NCI-H2196 (cell line): ENCODE measurements around the gene NKX2-1.

Source experiments
- DNase-seq: peaks from one replicate; lab custom pipeline; 2025; ENCODE audit not compliant: unreplicated experiment; lab: John Stamatoyannopoulos, UW

NKX2-1 gene

DNA sequence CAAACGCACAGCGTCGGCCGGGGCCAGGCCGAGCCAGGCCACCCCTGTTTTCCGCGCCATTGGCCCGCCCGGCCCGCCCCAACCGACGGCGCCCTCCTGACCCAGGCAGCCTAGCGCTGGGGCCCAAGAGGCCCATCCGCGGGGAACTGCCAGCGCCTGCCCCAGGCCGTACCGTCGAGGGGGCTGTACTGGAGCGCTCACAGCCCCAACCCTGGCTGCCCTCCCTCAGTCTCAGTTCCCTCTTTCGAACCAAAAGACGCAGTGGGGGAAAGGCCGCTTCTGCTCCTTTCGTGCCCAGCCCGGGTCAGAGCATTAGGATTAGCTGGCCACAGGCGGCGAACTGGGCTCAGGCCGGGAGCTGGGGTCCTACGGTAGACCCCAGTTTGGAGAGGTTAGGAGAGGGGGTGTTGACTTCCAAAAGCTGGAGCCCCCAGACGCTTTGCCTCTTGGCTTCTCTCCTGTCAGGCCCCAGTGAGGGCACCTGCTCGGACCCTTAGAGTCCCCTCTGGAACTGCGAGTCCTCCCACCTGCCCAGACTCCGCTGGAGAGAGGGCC lies 1.9 kb downstream of the NKX2-1 start:
- DNase-seq = peak; percentile 21

DNA sequence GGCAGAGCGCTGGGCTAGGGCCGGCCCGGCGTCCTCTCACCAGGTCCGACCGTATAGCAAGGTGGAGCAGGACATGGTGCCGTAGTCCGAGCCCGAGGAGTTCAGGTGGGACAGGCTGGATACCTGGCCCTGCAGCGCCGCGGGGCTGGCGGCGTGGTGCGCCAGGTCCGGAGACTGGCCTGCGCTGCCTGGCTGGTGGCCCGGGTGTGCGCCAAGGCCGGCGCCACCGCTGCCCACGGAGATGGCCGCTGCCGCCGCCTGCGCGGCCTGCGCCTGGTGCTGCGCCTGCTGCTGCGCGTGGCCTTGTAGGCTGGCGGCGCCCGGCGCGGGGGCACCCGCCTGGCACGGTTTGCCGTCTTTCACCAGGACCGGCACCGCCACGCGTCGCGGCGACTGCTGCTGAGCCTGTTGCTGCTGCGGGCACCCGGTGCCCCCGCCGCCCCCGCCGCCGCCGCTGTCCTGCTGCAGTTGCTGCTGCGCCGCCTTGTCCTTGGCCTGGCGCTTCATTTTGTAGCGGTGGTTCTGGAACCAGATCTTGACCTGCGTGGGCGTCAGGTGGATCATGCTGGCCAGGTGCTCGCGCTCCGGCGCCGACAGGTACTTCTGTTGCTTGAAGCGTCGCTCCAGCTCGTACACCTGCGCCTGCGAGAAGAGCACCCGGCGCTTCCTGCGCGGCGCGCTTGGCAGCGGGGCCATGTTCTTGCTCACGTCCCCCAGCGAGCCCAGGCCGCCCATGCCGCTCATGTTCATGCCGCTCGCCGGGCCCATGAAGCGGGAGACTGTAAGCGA lies 2.6 kb downstream of the NKX2-1 start:
- DNase-seq = peak; percentile 24

DNA sequence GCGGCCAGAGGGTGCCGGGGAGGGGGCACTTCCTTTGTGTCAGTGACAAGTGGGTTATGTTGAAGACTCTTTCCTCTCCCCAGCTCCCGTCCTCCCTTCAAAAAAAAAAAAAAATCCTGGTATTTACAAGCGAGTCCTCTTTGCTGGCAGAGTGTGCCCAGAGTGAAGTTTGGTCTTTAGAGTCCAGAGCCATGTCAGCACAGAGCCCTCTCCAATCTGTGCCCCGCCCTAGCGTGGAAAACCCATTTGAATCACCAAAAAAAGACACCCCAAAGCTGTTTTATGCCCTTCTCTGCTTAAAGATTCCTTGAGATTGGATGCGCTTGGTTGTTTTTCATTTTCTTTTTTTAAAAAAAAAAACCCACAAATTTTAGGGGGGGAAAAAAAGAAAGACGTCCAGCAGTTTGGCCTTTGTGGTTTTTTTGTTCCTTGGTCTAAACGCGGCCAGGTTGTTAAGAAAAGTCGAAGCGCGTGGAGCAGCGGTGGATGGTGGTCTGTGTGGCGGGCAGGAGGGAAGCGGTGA lies 3.3 kb downstream of the NKX2-1 start:
- peak; percentile 16 for DNase-seq

DNA sequence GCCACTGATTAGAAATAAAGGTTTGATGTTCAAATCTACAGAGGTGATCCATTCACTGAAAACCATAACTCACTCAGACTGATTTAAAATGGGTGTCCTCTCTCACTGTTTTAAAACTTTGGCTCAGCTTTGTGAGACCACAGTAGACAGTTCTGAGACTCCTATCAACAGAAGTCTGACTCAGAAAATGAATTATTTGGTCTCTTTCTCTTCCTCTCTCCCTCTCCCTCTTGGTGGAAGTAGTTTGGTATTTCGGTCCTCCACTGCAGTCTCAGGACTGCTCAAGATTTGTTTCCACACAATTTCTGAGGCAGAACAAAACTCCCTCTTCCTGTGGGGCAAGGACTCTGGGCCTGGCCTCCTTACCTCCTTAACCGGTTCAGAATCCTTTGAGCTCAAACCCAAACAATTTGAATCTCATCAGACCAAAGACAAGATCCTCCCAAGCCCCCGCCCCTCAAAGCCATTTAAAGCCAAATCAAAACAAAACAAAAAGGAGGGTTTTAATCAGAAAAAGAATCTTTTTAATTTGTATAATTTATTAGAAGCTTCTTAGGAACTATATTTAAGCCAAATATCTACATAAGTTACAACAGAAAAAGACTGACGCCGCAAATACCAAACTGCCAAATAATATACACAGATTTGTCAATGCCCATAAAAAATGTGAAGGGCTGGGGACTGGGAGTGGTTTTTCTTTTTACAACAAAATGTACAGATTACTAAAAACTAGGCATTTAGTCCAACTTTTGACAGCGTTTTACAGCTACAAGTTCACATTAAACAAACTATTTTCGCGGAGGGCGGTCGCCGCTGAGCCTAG lies 3.9 kb downstream of the NKX2-1 start:
- peak; percentile 51 for DNase-seq

DNA sequence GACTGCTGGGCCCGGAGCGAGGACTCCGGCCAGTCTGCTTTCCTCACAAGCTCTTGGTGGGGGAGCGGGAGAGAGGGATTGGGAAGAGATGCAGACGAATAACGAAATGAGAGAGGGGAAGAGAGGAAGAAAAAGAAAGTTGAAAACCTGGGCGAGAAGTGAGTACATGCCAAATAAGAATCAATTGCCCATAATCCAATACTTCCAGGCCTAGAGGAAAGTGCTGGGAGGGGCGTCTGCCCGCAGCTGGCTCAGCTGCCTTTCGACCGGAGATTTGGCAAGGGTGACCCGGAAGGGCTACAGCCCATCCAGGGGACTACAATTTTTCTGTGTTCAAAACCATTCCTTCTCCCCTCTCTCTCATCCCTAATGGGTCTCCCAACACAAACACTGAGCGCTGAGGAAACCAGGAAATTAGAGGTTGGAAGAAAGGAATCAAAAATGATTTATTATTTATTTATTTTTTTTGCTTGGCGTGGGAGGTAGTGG lies 4.9 kb downstream of the NKX2-1 start:
- peak; percentile 63 for DNase-seq

DNA sequence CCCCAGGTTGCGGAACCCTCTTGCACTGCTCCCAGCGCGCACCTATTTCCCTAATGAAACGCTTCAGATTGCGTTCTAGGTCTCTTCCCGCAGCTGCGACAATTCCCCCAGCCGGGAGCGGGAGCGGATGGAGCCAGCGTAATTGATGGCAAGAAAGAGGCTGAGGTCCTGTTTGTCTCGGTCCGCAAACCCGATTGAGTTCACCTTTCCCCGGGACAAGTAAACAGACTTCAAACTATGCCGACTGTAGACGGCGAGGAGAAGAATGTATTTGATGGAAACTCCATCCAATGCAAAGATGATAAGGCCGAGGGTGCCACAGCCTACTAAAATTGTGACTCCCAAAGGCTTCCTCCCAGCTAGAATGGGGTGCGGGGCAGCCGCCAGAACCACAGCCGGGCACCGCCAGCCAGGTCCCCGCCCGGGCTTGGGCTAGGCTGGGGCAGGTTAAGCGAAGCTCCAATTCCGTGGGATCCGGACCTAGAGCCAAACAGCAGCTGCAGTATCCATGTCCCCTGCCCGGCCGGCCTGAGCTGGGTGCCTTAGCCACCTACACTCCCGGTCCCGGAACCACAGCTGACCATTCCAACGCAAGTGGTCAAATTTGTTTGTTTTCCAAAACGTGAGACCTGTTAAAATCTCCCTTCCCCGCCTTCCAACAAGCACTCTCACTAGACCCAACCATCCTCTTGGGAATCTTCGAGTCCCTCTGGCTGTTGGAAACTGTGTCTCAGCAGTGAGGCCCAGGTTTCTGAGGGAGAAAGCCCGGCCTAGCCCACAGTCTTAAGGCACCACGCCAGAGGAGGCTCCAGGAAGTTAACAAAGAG lies 5.5 kb downstream of the NKX2-1 start:
- DNase-seq = peak; percentile 63

DNA sequence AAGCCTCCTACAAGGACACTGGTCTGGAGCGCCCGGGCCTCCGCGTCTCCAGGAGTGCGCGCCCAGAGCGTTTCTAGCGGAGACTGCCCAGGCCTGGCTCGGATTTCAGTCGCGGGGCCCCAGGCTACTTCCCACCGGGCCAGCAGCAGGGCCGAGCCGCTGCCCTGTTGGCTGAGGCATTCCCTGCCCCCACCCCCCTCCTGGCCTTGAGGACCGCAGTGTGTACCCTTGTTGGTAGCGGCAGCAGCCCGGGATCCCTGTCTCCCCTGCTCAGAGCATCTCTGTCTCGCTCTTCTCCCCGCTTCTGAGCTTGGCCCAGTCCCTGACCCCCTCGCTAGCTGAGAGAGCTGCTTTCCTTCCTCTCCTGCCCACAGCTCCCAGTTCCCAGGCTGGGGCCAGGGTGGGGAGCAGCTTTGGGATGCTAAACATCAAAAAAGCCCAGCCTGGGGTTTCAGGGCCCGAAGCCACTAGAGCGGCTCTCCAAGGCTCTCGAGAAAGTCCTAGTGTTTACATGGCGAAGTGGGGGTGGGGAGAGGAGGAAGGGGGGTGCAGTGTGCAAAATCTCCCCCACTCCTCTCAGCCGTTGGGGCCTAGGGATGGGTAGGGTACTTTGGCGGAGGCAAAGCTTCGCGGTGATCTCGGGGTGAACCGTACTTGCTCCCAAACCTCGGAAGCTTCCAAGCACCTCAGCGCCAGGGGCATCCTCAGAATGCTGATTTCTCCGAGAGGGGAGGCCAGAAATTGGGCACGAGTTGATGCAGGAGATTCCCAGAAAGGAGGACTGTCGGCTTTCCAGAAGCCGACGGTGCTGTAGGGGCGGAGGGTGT lies 6.4 kb downstream of the NKX2-1 start:
- peak; percentile 56 for DNase-seq

DNA sequence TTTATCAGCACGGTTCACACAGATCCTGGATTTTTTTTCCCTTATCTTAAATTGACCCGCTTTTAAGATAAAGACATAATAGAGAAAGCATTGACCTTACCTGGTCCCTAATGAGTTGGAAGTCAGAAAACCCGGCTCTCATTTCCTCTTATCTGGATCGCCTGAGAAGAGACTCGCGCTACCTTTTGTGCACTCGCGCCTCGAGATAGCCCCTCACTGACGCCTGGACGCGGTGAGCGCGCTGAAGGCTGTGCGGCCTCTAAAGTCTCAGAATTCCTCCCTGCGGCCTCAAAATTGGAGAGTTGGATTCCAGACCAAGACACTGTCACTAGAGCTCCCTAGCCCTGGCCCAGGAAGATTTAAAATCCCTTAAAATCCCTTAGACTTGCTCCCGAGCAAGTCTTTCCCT lies 7.0 kb downstream of the NKX2-1 start:
- peak; percentile 51 for DNase-seq

DNA sequence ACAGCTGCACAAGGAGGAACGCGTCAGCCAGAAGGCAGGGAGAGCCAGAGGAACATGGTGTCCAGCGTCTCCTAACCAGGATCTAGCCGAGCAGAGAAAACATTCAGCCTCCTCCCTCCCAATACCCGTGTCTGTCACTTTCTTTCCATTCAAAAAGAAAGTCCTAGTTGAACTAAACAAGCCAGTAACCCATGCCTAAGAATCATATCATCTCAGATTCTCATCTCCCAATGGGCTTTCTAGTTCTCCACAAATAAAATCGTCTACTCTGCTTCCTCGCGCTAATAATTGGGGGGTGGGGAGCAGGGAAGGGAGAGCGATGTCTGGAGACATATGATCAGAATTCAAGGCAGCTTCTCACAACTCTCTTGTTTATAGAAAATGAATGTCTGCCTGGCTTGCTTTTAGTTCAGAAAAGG lies 7.4 kb downstream of the NKX2-1 start:
- peak; percentile 51 for DNase-seq

DNA sequence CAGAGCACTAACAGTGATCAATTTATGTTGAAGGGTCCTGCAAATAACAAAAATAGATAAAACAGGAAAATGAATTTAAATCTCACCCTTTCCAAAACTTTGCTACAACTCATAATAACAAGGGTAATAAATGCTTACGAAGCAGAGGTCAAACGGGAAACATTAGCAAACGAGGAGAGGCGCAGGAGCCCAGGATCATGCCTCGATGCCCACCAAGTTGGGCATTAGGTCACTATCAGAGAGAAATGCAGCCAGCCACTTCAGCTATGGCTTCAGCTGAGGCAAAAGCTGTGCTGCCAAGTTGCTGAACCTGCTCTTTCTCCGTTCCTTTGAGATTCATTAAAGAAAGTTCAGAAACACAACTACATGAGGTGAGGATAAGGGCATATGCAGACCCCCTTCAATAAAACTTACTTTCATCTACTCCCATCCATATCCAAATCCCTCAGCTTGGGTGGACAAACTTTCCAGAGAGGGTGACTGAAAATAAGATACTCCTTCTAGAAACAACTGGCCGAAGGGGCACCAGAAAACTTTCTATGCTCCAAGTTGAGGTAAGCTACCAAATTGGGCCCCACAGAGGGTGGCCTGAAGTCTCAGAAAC lies 7.9 kb downstream of the NKX2-1 start:
- DNase-seq = no peak

DNA sequence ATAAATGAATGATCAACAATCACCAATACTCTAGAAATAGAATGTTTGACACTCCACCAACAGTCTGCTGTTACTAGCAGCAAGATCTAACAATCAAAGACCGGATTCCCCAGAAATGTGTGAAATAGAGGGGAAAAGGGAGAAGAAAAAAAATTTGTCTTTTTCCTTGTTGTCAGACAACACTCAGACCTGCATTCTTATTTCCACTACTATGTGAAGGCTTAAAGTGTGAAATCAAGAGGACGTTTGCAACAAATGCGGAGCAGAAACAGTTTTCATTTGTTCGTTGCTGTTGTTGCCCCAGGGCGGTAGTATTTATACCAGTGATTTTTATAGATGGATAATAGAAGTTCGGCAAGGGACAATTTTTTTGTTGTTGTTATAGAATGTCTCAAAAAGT lies 9.2 kb downstream of the NKX2-1 start:
- no peak for DNase-seq

DNA sequence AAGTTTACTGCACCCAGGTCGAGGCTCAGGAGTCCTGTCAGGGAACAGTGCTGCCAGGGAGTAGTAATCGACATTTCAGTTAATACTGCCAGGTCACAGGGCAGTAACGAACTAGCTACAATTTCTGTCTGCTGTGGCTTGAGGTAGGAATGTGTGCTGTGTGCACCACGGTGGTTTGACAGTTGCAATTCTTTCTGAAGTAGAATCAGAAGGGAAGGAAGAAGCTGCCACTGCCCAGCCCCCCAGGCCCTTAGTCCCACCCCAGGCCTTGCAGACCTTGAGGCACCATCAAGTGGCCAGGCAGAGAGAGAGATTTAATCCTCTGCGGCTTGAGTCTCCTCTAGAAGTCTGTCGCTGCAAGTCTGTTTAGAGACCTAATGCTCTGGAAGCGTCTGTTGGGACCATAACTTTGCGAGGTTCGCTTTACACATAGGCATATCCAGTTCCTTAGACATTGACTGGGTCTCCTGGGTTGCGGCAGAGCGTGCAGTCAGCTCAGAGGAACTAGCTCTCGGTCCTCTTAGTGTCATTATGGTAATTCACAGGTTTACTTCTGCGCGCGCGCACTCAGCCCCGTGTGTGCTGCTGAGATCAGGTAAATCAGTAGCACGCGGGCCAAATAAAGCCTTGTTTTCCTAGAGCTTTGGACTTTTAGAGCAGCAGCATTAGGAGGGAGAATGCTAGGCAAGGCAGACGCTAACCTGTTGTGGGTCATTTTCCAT lies 9.8 kb downstream of the NKX2-1 start:
- peak; percentile 82 for DNase-seq

DNA sequence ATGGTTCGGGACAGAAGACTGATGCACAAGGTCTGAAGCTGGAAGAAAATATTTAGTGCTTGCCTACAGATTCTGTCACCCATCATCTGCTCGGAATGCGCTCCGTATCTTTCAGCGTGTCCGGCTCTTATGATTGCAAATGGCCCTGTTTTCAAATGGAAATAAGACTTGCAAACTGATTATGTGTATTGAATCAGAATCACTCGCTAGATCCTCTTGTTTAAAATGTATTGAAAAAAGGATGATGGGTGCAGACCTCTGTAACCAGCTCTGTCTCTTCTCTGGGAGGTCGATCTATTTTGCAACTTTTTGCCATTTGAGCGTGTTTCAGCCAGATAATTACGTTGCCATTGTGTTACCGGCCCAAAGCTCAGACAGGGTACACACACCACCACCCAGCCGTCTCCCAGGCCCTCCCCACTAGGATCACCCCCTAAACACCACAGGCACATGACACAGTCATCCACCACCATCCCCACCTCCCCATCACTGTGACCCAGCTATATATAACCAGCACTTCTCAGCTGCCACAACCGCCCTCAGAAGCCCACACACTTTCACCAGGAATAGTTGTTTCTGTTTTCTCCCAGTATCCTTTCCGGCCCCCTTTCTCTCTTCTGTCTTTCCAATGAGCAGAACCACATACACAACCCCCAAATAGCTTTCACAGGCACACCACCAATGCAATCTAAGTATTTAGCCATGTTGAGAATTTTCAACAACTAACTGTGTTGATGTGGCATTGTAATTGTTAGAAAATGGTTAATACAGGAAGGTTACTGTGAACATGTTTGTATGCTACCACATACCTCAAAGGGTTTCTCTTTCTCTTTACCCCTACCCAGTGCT lies 10.7 kb downstream of the NKX2-1 start:
- DNase-seq = no peak

DNA sequence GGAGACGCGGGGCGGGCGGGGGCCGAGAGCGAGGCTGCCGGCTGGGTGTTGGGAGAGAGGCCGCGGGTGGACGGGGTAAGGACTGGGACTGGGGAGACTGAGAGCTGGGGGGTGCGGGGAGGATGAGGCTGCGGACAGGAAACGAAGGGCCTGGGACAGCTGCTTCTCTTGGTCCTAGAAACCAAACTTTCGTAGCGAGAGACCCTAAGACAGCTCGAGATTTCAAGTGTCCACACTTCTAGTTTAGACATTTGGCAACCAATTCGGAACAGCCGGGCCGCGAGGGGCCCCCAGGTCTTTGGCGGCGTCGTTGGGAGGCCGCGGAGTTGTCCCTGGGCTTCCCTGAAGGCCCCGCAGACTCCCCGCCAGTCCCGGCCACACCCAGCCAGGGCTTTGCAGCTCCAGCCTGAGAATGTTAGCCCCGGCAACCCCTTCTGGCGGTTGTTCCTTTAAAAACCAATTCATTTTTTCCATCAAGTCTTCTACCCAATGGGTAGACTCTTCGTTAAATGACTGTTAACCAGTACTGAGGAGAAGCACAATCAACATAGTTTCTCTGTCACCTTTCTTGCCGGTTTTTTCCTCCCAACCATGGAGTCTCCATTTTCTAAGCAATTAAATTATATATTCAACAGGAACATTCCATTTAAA lies 11.5 kb downstream of the NKX2-1 start:
- DNase-seq = no peak

DNA sequence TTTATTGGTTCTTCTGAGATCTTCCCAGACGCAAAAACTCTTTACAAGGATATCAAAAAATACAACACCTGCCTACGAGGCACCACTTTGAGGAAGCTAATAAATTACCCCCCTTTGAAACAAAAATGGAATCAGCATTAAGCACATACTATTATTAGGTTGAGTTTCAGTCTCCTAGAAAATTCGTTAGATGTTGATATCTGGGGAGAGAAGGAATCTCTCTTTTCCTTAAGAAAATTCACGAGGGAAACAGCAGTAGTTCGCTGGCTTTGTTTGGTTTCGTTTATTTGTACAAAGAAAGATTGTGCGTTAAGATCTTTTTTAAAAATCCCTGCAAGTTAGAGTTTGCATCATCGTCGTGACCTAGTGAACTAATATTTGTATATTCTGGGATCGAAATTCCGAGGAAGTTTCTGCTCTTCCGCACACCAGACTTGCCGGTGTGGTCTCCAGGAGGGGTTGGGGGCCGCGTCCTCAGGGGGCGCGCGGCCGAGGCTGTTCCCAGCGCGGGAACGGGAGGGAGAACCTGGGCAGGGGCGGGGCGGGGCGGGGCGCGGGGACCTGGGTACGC lies 12.1 kb downstream of the NKX2-1 start:
- peak; percentile 49 for DNase-seq

DNA sequence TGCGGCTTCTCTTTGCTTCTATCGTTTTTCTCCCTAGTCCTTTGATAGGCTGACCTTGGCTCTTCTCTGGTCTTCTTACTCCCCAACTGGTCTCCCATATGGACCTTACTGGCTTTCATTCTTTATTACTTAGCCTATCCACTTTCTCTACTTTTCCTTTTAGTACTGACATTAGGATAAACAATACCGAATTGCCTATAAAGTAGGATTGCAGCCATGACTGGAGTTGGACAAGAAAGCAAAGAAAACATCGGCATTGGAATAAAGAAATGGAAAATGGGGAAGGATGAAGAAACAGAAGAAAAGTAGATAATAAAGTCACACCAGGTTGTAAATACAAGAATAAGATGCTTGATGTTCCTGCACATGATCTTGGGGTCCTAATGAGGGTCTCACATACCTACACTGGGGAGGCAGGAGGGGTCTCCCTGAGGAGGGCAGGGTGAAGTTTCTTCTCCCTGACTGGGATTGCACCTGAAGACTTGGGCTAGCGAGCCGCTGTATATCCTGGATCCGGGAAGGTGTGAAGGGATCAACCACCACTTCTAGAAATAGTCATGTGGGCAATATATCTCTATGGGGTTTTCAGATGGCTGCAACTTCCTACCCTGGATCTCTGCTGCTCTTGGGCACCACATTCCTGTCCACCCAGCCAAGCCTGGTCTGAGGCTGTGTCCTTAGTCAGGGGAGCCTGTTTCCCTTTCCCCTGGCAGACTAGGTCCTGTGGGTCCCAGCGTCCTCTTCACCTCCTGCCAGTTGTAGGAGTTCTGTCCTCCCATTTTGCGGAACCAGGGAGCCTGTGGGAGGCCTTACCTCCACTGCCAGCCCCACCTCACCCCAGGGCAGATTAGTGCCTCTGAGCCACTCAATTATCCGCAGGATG lies 13.1 kb downstream of the NKX2-1 start:
- DNase-seq = no peak
